ENCODE measurements around the gene SULT1C2. TPM values are rescaled to one million over a fixed set of nuclear protein-coding genes. Genes with fewer than 3 reads are reported as not detected.

SULT1C2 gene
- total and polyA plus RNA-seq, 2 of the 4 experiments (the other 2 are of a cell fraction), result 0.09 TPM; not detected in 1

GRCh38 chr2:108346827-108347226 is 58.1 kb downstream of the SULT1C2 start:
- Histone ChIP-seq H4K8ac (ENCODE audit: low read depth in 2 of 2, low read length in 2 of 2) (no peak overlapping the region), H4K91ac (ENCODE audit: insufficient read depth, low read depth, low read length) (no peak overlapping the region), H3K27ac (ENCODE audit: insufficient read depth, low read length) (no peak overlapping the region), H4K20me1 (ENCODE audit: insufficient read depth, low read length) (no peaks in the 10 kb centered on the region), H3K9me1 (ENCODE audit: insufficient read depth, low read length) (no peaks in the 10 kb centered on the region), H3K14ac (replicated peaks; ENCODE audit: low read depth, low read length) (no peak overlapping the region), H3K18ac (ENCODE audit: low read depth, low read length) (no peak overlapping the region), H2BK15ac (ENCODE audit: low read depth, low read length) (no peak overlapping the region), H3K27me3 (ENCODE audit: control insufficient read depth, insufficient read depth, low read length) (peaks cover 28% of the 10 kb centered on the region), H3K9me3 (ENCODE audit: control insufficient read depth, insufficient read depth, low read length) (no peaks in the 10 kb centered on the region), H2BK5ac (ENCODE audit: low read depth, low read length, poor library complexity, severe bottlenecking) (no peak overlapping the region), H3K4ac (ENCODE audit: low read depth, low read length) (no peak overlapping the region), H2AK5ac (ENCODE audit: low read depth, low read length) (no peak overlapping the region), H3K4me3 (ENCODE audit: insufficient read depth, low read depth, low read length) (no peak overlapping the region), H3K4me1 (ENCODE audit: control insufficient read depth, insufficient read depth, low read length) (no peaks in the 10 kb centered on the region), H4K5ac (ENCODE audit: low read depth, low read length) (no peak overlapping the region), H2AFZ (replicated peaks; ENCODE audit: low read length, poor library complexity) (no peak overlapping the region), H3K4me2 (ENCODE audit: low read depth, low read length) (no peak overlapping the region), H3K56ac (ENCODE audit: extremely low read depth, insufficient read depth, low read length) (no peak overlapping the region), H3K36me3 (ENCODE audit: control insufficient read depth, insufficient read depth, low read length) (no peaks in the 10 kb centered on the region), H2AK9ac (replicated peaks; ENCODE audit: low read depth, low read length, poor library complexity) (no peak overlapping the region), H3K79me1 (ENCODE audit: low read depth in 1 of 2, low read length in 2 of 2) (no peaks in the 10 kb centered on the region), H3K23ac (ENCODE audit: low read depth, low read length) (no peak overlapping the region), H3K9ac (ENCODE audit: low read depth, low read length) (no peak overlapping the region), H2BK120ac (ENCODE audit: low read depth, low read length) (no peak overlapping the region), H2BK20ac (ENCODE audit: low read depth, low read length) (no peak overlapping the region)
- ChIA-PET CTCF (no interaction called here), POLR2A (ENCODE audit: unreplicated experiment) (no interaction called here)
- in situ Hi-C loops (cut with MboI; ENCODE audit: low sequenced_read_pairs), result no loop called here
- intact Hi-C loops (cut with micrococcal nuclease), result no loop called here
- DNase-seq, result no peak
- no CpG with 5 or more reads among the region's 3 CpGs for WGBS, 2 experiments (ENCODE audit: extremely low coverage in 2 of 2, insufficient read length in 1 of 2)
- BruUV-seq (replicated peaks), result no TSS peak
- TF ChIP-seq MAZ (IDR thresholded peaks at IDR 0.05; ENCODE audit: borderline replicate concordance, low read depth, low read length) (no peak), NFE2L2 (IDR thresholded peaks at IDR 0.05; ENCODE audit: low read depth, low read length) (no peak), USF2 (IDR thresholded peaks at IDR 0.05; ENCODE audit: low read depth, low read length) (no peak), MAFK (IDR thresholded peaks at IDR 0.05; ENCODE audit: low read depth, low read length) (no peak), MXI1 (IDR thresholded peaks at IDR 0.05; ENCODE audit: borderline replicate concordance, low read depth, low read length) (no peak), CEBPB (IDR thresholded peaks at IDR 0.05; ENCODE audit: low read depth, low read length) (no peak), POLR2A (IDR thresholded peaks at IDR 0.05; ENCODE audit: low read depth, low read length) (no peak), BHLHE40 (IDR thresholded peaks at IDR 0.05; ENCODE audit: low read depth, low read length) (no peak), RAD21 (IDR thresholded peaks at IDR 0.05; ENCODE audit: low read length) (no peak), ELK1 (IDR thresholded peaks at IDR 0.05; ENCODE audit: borderline replicate concordance, low read depth, low read length) (no peak), SMC3 (IDR thresholded peaks at IDR 0.05; ENCODE audit: low read depth, low read length) (no peak), FOS (IDR thresholded peaks at IDR 0.05; ENCODE audit: low read depth, low read length) (no peak)
- TF ChIP-seq, protein P1, sequence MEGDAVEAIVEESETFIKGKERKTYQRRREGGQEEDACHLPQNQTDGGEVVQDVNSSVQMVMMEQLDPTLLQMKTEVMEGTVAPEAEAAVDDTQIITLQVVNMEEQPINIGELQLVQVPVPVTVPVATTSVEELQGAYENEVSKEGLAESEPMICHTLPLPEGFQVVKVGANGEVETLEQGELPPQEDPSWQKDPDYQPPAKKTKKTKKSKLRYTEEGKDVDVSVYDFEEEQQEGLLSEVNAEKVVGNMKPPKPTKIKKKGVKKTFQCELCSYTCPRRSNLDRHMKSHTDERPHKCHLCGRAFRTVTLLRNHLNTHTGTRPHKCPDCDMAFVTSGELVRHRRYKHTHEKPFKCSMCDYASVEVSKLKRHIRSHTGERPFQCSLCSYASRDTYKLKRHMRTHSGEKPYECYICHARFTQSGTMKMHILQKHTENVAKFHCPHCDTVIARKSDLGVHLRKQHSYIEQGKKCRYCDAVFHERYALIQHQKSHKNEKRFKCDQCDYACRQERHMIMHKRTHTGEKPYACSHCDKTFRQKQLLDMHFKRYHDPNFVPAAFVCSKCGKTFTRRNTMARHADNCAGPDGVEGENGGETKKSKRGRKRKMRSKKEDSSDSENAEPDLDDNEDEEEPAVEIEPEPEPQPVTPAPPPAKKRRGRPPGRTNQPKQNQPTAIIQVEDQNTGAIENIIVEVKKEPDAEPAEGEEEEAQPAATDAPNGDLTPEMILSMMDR (conservative IDR thresholded peaks at IDR 0.05; ENCODE audit: low read depth, low read length), result no peak
- no peak for ATAC-seq (ENCODE audit: low read depth)
- dilution Hi-C loops (cut with HindIII; ENCODE audit: low sequenced_read_pairs, unreplicated experiment), result no loop called here
